Panc1 (cell line): Measurements from ENCODE around the gene PTPRE. TPM values are rescaled to one million over a fixed set of nuclear protein-coding genes. Genes with fewer than 3 reads are reported as not detected.

Experiments used
- ATAC-seq: fragments of 200-7000 bp; cut with Tn5 transposase; 2 replicates; pipeline ENCODE4 v1.9.1; 2020; ENCODE audit warnings: mild to moderate bottlenecking, moderate library complexity
- BruUV-seq: library from RNA; stranded (reverse); fragments of 400-500 nt; replicated peaks from 2 replicates; lab custom pipeline; 2021; lab: Mats Ljungman, UMichigan
- CTCF ChIA-PET: fragments of 300-600 bp; sonication (Branson Sonifier 250); formaldehyde crosslinking; loops from one replicate; lab custom pipeline; 2022; ENCODE audit warnings: antibody characterized with exemption; lab: Charles Lee
- POLR2A ChIA-PET: fragments of 300-600 bp; sonication (Branson Sonifier 250); formaldehyde crosslinking; loops from one replicate; lab custom pipeline; 2022; ENCODE audit warnings: antibody characterized with exemption; lab: Charles Lee
- DNase-seq: peaks from one replicate; pipeline ENCODE4 v3.0.0-alpha.2; 2010; ENCODE audit warnings: low read depth, low spot score
- H3K27ac ChIP-seq: 2 replicates; pipeline ENCODE4 v1.5.1; 2011; ENCODE audit warnings: mild to moderate bottlenecking, low read length, inconsistent platforms
- H3K27me3 ChIP-seq: fragments of 200-500 bp; sonication (Bioruptor generic); 2 replicates; pipeline ENCODE4 v1.6.0; 2014; ENCODE audit warnings: low read length, inconsistent platforms; ENCODE audit not compliant: control insufficient read depth, insufficient read depth
- H3K36me3 ChIP-seq: fragments of 200-500 bp; sonication (Bioruptor generic); 2 replicates; pipeline ENCODE4 v1.5.1; 2014; ENCODE audit warnings: inconsistent platforms, mild to moderate bottlenecking, low read length, moderate library complexity; ENCODE audit not compliant: control insufficient read depth, insufficient read depth
- H3K4me1 ChIP-seq: 2 replicates; pipeline ENCODE4 v1.5.1; 2011; ENCODE audit warnings: inconsistent platforms, mild to moderate bottlenecking, low read length, moderate library complexity; ENCODE audit not compliant: control insufficient read depth, insufficient read depth
- H3K4me3 ChIP-seq, 2 experiments: 2 replicates each; pipeline ENCODE4 v1.5.1; 2011 to 2012; ENCODE audit warnings: low read depth in 2 of 2, low read length in 2 of 2, mild to moderate bottlenecking in 2 of 2, inconsistent platforms in 1 of 2, moderate library complexity in 1 of 2
- H3K9me3 ChIP-seq: fragments of 200-500 bp; sonication (Bioruptor generic); 2 replicates; pipeline ENCODE4 v1.5.1; 2014; ENCODE audit warnings: low read depth, mild to moderate bottlenecking, inconsistent platforms, low read length, moderate library complexity; ENCODE audit not compliant: control insufficient read depth, insufficient read depth
- CTCF ChIP-seq: fragments of 450-650 bp; IDR thresholded peaks from 2 replicates; pipeline ENCODE4 v1.5.1; 2017; ENCODE audit warnings: mild to moderate bottlenecking
- POLR2AphosphoS5 ChIP-seq: IDR thresholded peaks from 2 replicates; pipeline ENCODE4 v1.6.1; 2012; ENCODE audit warnings: mild to moderate bottlenecking, low read depth, low read length, moderate library complexity
- REST ChIP-seq, 2 experiments: IDR thresholded peaks; 2 replicates each; pipeline ENCODE4 v1.6.1; 2011 to 2012; ENCODE audit warnings: low read depth in 2 of 2, control low read depth in 1 of 2, low read length in 1 of 2, mild to moderate bottlenecking in 1 of 2, moderate library complexity in 1 of 2; ENCODE audit not compliant: insufficient read depth in 1 of 2
- SIN3A ChIP-seq: IDR thresholded peaks from 2 replicates; pipeline ENCODE4 v1.6.1; 2012; ENCODE audit warnings: low read depth, mild to moderate bottlenecking, low read length, moderate library complexity, borderline replicate concordance; ENCODE audit not compliant: insufficient read depth
- TCF7L2 ChIP-seq: IDR thresholded peaks from 2 replicates; pipeline ENCODE4 v1.6.1; 2011; ENCODE audit warnings: mild to moderate bottlenecking, low read depth, low read length, inconsistent platforms
- in situ Hi-C: cut with HindIII; loops from 2 replicates; pipeline ENCODE4 v1.10.0; 2016; ENCODE audit warnings: low sequenced_read_pairs, low pct_unique_long_range_greater_than_20kb
- intact Hi-C: fragments of 100-400 bp; cut with micrococcal nuclease; formaldehyde crosslinking; loops from one replicate; pipeline ENCODE4 v1.10.0; 2022; ENCODE audit not compliant: unreplicated experiment
- total RNA-seq: library from RNA; stranded (reverse); gene quantifications from one replicate; pipeline ENCODE4 v1.2.1, GENCODE V29; 2021; ENCODE audit not compliant: unreplicated experiment

Gene PTPRE
- total RNA-seq, 1 experiment from 2014 or later = 0.44 TPM

- DNase-seq (no peak), ATAC-seq (no peak)
- Histone ChIP-seq H3K4me3 (no peak overlapping the region), H3K36me3 (no peaks in the 10 kb centered on the region), H3K4me1 (no peaks in the 10 kb centered on the region), H3K27ac (no peak overlapping the region), H3K9me3 (no peaks in the 10 kb centered on the region), H3K27me3 (peaks cover 15% of the 10 kb centered on the region)
- POLR2A ChIA-PET = no interaction called here
- intact Hi-C loops = no loop called here
- no TSS peak for BruUV-seq
- TF ChIP-seq TCF7L2 = no peak
- no peak for TF ChIP-seq CTCF
- no peak for TF ChIP-seq REST (IDR thresholded peaks at IDR 0.05; ENCODE audit: insufficient read depth in 1 of 2, low read depth in 2 of 2, low read length in 1 of 2)
- TF ChIP-seq SIN3A = no peak
- TF ChIP-seq POLR2AphosphoS5 = no peak
- CTCF ChIA-PET = no interaction called here
- in situ Hi-C loops = no loop called here
Measured at GRCh38 chr10:127890216-127890615, 16.7 kb upstream of the PTPRE start.

DNA sequence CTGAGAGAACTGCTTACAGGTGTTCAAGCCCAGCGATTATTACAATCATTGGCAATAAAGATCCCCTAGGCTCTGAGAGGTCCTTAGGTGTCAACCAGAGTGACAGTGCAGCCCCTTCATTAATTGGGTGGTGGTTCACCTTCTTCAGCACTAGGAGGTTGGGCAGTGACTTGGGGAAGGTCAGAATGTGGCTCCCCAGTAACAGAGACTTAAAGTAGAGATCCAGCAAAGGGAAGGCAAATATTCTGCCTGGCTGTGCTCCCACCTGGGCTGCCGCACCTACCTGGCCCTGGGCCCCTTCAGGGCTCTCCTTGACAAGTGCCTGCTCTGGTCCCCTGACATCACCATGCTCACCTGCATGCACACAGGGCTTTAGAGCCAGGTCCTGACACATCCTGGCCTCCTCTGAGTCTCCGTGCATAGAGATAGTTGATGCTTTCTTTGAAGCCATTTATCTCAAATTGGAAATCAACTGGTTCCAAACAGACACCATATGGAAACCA lies 16.0 kb upstream of the PTPRE start:
- Histone ChIP-seq H3K4me3 (no peak overlapping the region), H3K27ac (no peak overlapping the region), H3K27me3 (peaks cover 15% of the 10 kb centered on the region), H3K36me3 (no peaks in the 10 kb centered on the region), H3K4me1 (no peaks in the 10 kb centered on the region), H3K9me3 (no peaks in the 10 kb centered on the region)
- ATAC-seq (no peak), DNase-seq (no peak)
- POLR2A ChIA-PET = no interaction called here
- no TSS peak for BruUV-seq
- in situ Hi-C loops = no loop called here
- intact Hi-C loops = no loop called here
- no peak for TF ChIP-seq POLR2AphosphoS5
- TF ChIP-seq TCF7L2 = no peak
- no peak for TF ChIP-seq SIN3A
- no peak for TF ChIP-seq CTCF
- no peak for TF ChIP-seq REST (IDR thresholded peaks at IDR 0.05; ENCODE audit: insufficient read depth in 1 of 2, low read depth in 2 of 2, low read length in 1 of 2)
- CTCF ChIA-PET = no interaction called here
